T-cell (primary cell): Measurements from ENCODE around the gene NIP7. TPM values are rescaled to one million over a fixed set of nuclear protein-coding genes. Genes with fewer than 3 reads are reported as not detected.

Source experiments
- ATAC-seq, 4 experiments: fragments of 200-7000 bp in 3 of 4; fragments of 150-1000 bp in 1 of 4; cut with Tn5 transposase; replicated peaks in 1 of 4; 1 replicate in 3 of 4; 2 replicates in 1 of 4; pipeline ENCODE4 v1.10.0; 2021; ENCODE audit warnings: moderate library complexity in 3 of 4, mild to moderate bottlenecking in 2 of 4, moderate number of reproducible peaks in 1 of 4
- CTCF ChIA-PET, 2 donors: fragments of 300-600 bp; sonication (Branson Sonifier 250); formaldehyde crosslinking; loops; one replicate each; lab custom pipeline; 2022; ENCODE audit warnings: antibody characterized with exemption in 2 of 2; lab: Charles Lee
- POLR2A ChIA-PET, 2 donors: fragments of 300-600 bp; sonication (Branson Sonifier 250); formaldehyde crosslinking; loops; one replicate each; lab custom pipeline; 2022; ENCODE audit warnings: antibody characterized with exemption in 2 of 2; lab: Charles Lee
- DNase-seq, 35 experiments: peaks; one replicate each; pipeline versions ENCODE4 v3.0.0 to v3.0.0-alpha.2; 2013 to 2023
- H3K27ac ChIP-seq: one replicate; pipeline ENCODE4 v1.5.1; 2013; ENCODE audit warnings: low read length
- H3K27me3 ChIP-seq, 2 experiments: replicated peaks in 1 of 2; 1 replicate in 1 of 2; 2 replicates in 1 of 2; pipeline versions ENCODE4 v1.6.1 to v1.7.0; 2013; ENCODE audit warnings: low read length in 1 of 2, mixed read lengths in 1 of 2; ENCODE audit not compliant: control insufficient read depth in 2 of 2, insufficient read depth in 2 of 2; ENCODE audit errors: extremely low read depth in 1 of 2
- H3K36me3 ChIP-seq, 2 donors: 1 replicate in 1 of 2; 2 replicates in 1 of 2; pipeline versions ENCODE4 v1.6.1 to v1.7.0; 2013; ENCODE audit warnings: low read length in 1 of 2; ENCODE audit not compliant: control insufficient read depth in 2 of 2, insufficient read depth in 1 of 2; ENCODE audit errors: extremely low read depth in 1 of 2
- H3K4me1 ChIP-seq, 2 experiments: 1 replicate in 1 of 2; 2 replicates in 1 of 2; pipeline versions ENCODE4 v1.6.1 to v1.7.0; 2013; ENCODE audit warnings: low read length in 2 of 2, mixed read lengths in 1 of 2; ENCODE audit not compliant: insufficient read depth in 2 of 2, control insufficient read depth in 1 of 2; ENCODE audit errors: extremely low read depth in 1 of 2
- H3K4me3 ChIP-seq, 2 donors: 1 replicate in 1 of 2; 2 replicates in 1 of 2; pipeline versions ENCODE4 v1.5.1 to v1.7.0; 2013; ENCODE audit warnings: mild to moderate bottlenecking in 2 of 2, low read length in 1 of 2, moderate library complexity in 1 of 2; ENCODE audit not compliant: control insufficient read depth in 1 of 2; ENCODE audit errors: extremely low read depth in 1 of 2
- H3K9me3 ChIP-seq: 2 replicates; pipeline ENCODE4 v1.7.0; 2013
- H3K27ac Mint-ChIP-seq, 2 donors: one replicate each; pipeline ENCODE4 v1.8.0; 2020 to 2021; ENCODE audit warnings: mild to moderate bottlenecking in 2 of 2, mixed read lengths in 2 of 2
- H3K27me3 Mint-ChIP-seq, 2 donors: one replicate each; pipeline ENCODE4 v1.8.0; 2021 to 2022; ENCODE audit warnings: mixed read lengths in 2 of 2
- H3K36me3 Mint-ChIP-seq: one replicate; pipeline ENCODE4 v1.8.0; 2021; ENCODE audit warnings: mixed read lengths
- H3K4me1 Mint-ChIP-seq, 3 donors: one replicate each; pipeline ENCODE4 v1.8.0; 2020 to 2022; ENCODE audit warnings: mixed read lengths in 3 of 3, mild to moderate bottlenecking in 1 of 3
- H3K4me3 Mint-ChIP-seq, 3 donors: one replicate each; pipeline ENCODE4 v1.8.0; 2020 to 2022; ENCODE audit warnings: mild to moderate bottlenecking in 3 of 3, mixed read lengths in 3 of 3, moderate library complexity in 3 of 3
- H3K9me3 Mint-ChIP-seq, 3 donors: one replicate each; pipeline ENCODE4 v1.8.0; 2020 to 2022; ENCODE audit warnings: mixed read lengths in 3 of 3
- WGBS: methylation state at CpG from one replicate; pipeline ENCODE4 v1.1.5; 2013; ENCODE audit warnings: missing lambda C conversion rate; ENCODE audit not compliant: insufficient coverage; 5-methylcytosine and 5-hydroxymethylcytosine counted together
- total RNA-seq, 35 experiments: library from RNA in 6 of 35; stranded (reverse) in 6 of 35; fragments of 120-200 nt in 1 of 35; gene quantifications; one replicate each; pipeline versions ENCODE4 v1.2.1 to v1.2.4 and lab custom pipeline; 2013 to 2026

NIP7 gene
- total RNA-seq, 5 donors from 2014 or later (not counting 1 experiment from before 2014, with no cell fraction given), result 23.7 to 32.9 (median 29.6) TPM

GRCh38 chr16:69378760-69379159 is 39.2 kb downstream of the NIP7 start:
- ChIA-PET CTCF (interaction anchor here in 1 of 2 donors (0.6 kb wide), 2 partner anchors 8 to 1336 kb away, joined by 4 to 5 read pairs; no protein-coding TSS in a partner anchor), POLR2A (interaction anchor here (0.6 kb wide), 6 partner anchors 22 to 1003 kb away, joined by 3 to 12 read pairs (median 6); no protein-coding TSS in a partner anchor)
- H3K27ac Mint-ChIP-seq, result peak overlapping the region; percentile 5 to 76
- no peak for ATAC-seq
- peaks cover 23 to 43% (median 38%) of the 10 kb centered on the region in 3 donors for H3K4me1 Mint-ChIP-seq
- DNase-seq, result no peak
- H3K27me3 Mint-ChIP-seq, result no peaks in the 10 kb centered on the region
- no CpG with 5 or more reads among the region's 1 CpG for whole genome bisulfite sequencing
- peaks cover 37% of the 10 kb centered on the region for H3K36me3 Mint-ChIP-seq
- H3K27ac ChIP-seq, result no peak overlapping the region
- no peaks in the 10 kb centered on the region for H3K27me3 ChIP-seq
- no peak overlapping the region for H3K4me3 ChIP-seq
- no peaks in the 10 kb centered on the region for H3K9me3 ChIP-seq
- H3K4me3 Mint-ChIP-seq, result no peak overlapping the region
- no peaks in the 10 kb centered on the region for H3K4me1 ChIP-seq
- no peaks in the 10 kb centered on the region for H3K9me3 Mint-ChIP-seq
- H3K36me3 ChIP-seq, result peaks cover 7 to 57% of the 10 kb centered on the region in 2 donors

GRCh38 chr16:69381231-69381630 is 41.7 kb downstream of the NIP7 start:
- no peaks in the 10 kb centered on the region for H3K27me3 ChIP-seq
- Mint-ChIP-seq H3K27me3 (no peaks in the 10 kb centered on the region), H3K27ac (peak overlapping the region in 1 of 2 donors; percentile 28), H3K4me1 (peaks cover 42 to 55% (median 53%) of the 10 kb centered on the region in 3 donors), H3K9me3 (no peaks in the 10 kb centered on the region), H3K4me3 (no peak overlapping the region), H3K36me3 (peaks cover 43% of the 10 kb centered on the region)
- no peak overlapping the region for H3K4me3 ChIP-seq
- H3K27ac ChIP-seq, result no peak overlapping the region
- no peaks in the 10 kb centered on the region for H3K9me3 ChIP-seq
- POLR2A ChIA-PET, result interaction anchor here in 1 of 2 donors (0.7 kb wide), 1 partner anchor 62 kb away, joined by 8 read pairs; no protein-coding TSS in a partner anchor
- H3K4me1 ChIP-seq, result peaks cover 8 to 12% of the 10 kb centered on the region in 2 experiments
- DNase-seq, result no peak
- no peak for ATAC-seq
- WGBS, result no CpG with 5 or more reads among the region's 2 CpGs
- peaks cover 7 to 61% of the 10 kb centered on the region in 2 donors for H3K36me3 ChIP-seq
- CTCF ChIA-PET, result interaction anchor here in 1 of 2 donors (0.6 to 0.7 kb wide), 2 partner anchors 44 to 175 kb away, joined by 3 to 4 read pairs; no protein-coding TSS in a partner anchor

- Histone ChIP-seq H3K27me3 (no peaks in the 10 kb centered on the region), H3K9me3 (no peaks in the 10 kb centered on the region), H3K27ac (no peak overlapping the region), H3K4me1 (peaks cover 8 to 14% of the 10 kb centered on the region in 2 experiments), H3K4me3 (no peak overlapping the region), H3K36me3 (peaks cover 7 to 60% of the 10 kb centered on the region in 2 donors)
- peaks cover 42% of the 10 kb centered on the region for H3K36me3 Mint-ChIP-seq
- ATAC-seq (no peak), DNase-seq (no peak)
- POLR2A ChIA-PET, result no interaction called here
- CTCF ChIA-PET, result interaction anchor here in 1 of 2 donors (0.7 kb wide), 1 partner anchor 258 kb away, joined by 4 read pairs; no protein-coding TSS in a partner anchor
- peak overlapping the region; percentile 28 to 41 for H3K27ac Mint-ChIP-seq
- WGBS, result no CpG with 5 or more reads among the region's 2 CpGs
- H3K27me3 Mint-ChIP-seq, result no peaks in the 10 kb centered on the region
- peaks cover 39 to 55% (median 53%) of the 10 kb centered on the region in 3 donors for H3K4me1 Mint-ChIP-seq
- no peak overlapping the region for H3K4me3 Mint-ChIP-seq
- no peaks in the 10 kb centered on the region for H3K9me3 Mint-ChIP-seq
These were observed 42.8 kb downstream of the NIP7 start for GRCh38 chr16:69382421-69382820.

DNA sequence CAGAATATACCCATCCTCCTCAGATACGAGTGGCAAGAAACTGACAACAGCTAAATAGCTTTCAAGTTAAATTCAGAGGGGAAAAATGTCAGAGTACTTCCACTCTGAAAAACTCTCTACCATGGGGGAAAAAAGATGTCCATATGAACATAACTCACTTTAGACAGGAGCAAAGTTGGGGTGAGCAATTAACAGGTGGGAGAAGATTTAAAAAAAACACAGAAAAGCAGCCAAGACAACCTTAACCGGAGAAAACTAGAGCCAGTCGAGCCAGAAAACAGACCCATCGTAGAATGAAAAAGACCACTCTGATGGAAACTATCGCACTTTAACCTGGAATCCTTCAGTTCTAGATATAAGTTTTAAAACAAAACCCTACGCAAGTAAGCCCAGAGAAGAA is 45.4 kb downstream of the NIP7 start:
- 3% methylated on average over 4 of the region's 6 CpGs for WGBS

DNA sequence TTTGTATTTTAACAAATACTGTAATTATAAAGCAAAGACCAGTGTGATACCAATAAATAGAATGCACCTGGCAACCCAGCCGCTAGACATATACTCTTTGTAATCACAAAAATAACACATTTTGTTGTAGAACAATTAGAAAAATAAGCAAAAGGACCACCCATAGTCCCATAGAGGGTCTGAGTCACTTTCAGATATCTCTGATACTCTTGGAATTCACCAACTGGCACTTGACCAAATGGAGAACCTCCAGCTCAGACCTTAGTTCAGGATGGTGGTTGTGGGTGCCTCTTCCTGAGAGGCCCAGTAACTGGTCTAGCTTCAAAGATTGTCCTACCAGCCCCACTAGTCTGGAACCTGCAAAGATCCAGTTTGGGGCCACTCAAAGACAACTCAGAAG is 47.0 kb downstream of the NIP7 start:
- CTCF ChIA-PET, result interaction anchor here in 1 of 2 donors (0.8 to 1.2 kb wide), 2 partner anchors 9 to 10 kb away, joined by 3 to 4 read pairs; no protein-coding TSS in a partner anchor
- H3K4me3 ChIP-seq, result no peak overlapping the region
- peak overlapping the region; percentile 85 to 94 (median 89) for H3K4me3 Mint-ChIP-seq
- H3K4me1 ChIP-seq, result peaks cover 8 to 14% of the 10 kb centered on the region in 2 experiments
- no peaks in the 10 kb centered on the region for H3K27me3 ChIP-seq
- H3K27ac ChIP-seq, result no peak overlapping the region
- H3K27ac Mint-ChIP-seq, result peak overlapping the region; percentile 93 to 97
- peaks cover 19% of the 10 kb centered on the region for H3K36me3 Mint-ChIP-seq
- POLR2A ChIA-PET, result no interaction called here
- no peaks in the 10 kb centered on the region for H3K9me3 Mint-ChIP-seq
- no peak for DNase-seq
- H3K36me3 ChIP-seq, result peaks cover 0 to 25% of the 10 kb centered on the region in 2 donors
- ATAC-seq, result no peak
- 100% methylated on average over 1 of the region's 1 CpG for WGBS
- peaks cover 31 to 39% (median 32%) of the 10 kb centered on the region in 3 donors for H3K4me1 Mint-ChIP-seq
- no peaks in the 10 kb centered on the region for H3K9me3 ChIP-seq
- no peaks in the 10 kb centered on the region for H3K27me3 Mint-ChIP-seq

More for the DNA sequence above, 45.4 kb downstream of the NIP7 start:
- peak overlapping the region; percentile 78 for H3K27ac ChIP-seq
- peaks cover 8 to 14% of the 10 kb centered on the region in 2 experiments for H3K4me1 ChIP-seq
- H3K9me3 Mint-ChIP-seq, result no peaks in the 10 kb centered on the region
- peak overlapping the region; percentile 64 to 69 for H3K4me3 ChIP-seq
- H3K9me3 ChIP-seq, result no peaks in the 10 kb centered on the region
- ChIA-PET CTCF (no interaction called here), POLR2A (interaction anchor here in 1 of 2 donors (0.5 kb wide), 1 partner anchor 1218 kb away, joined by 3 read pairs; no protein-coding TSS in a partner anchor)
- H3K27ac Mint-ChIP-seq, result peak overlapping the region; percentile 90 to 96
- H3K27me3 Mint-ChIP-seq, result no peaks in the 10 kb centered on the region
- no peak for ATAC-seq
- no peaks in the 10 kb centered on the region for H3K27me3 ChIP-seq
- peaks cover 4 to 38% of the 10 kb centered on the region in 2 donors for H3K36me3 ChIP-seq
- no peak for DNase-seq
- H3K36me3 Mint-ChIP-seq, result peaks cover 22% of the 10 kb centered on the region
- peaks cover 34 to 39% (median 38%) of the 10 kb centered on the region in 3 donors for H3K4me1 Mint-ChIP-seq
- peak overlapping the region; percentile 85 to 94 (median 89) for H3K4me3 Mint-ChIP-seq
